Endothelial cell of umbilical vein (primary cell): ENCODE results near the gene ZNF831. TPM values are rescaled to one million over a fixed set of nuclear protein-coding genes. Genes with fewer than 3 reads are reported as not detected.

Experiments
- BruUV-seq: library from RNA; stranded (reverse); fragments of 400-500 nt; replicated peaks from 2 replicates; lab custom pipeline; 2021; lab: Mats Ljungman, UMichigan
- CTCF ChIA-PET: fragments of 300-600, 350-600 bp; sonication (Branson Sonifier 250); formaldehyde crosslinking; loops from one replicate; lab custom pipeline; 2021; ENCODE audit warnings: antibody characterized with exemption, inconsistent platforms; lab: Charles Lee
- POLR2A ChIA-PET: fragments of 300-600, 350-600 bp; sonication (Branson Sonifier 250); formaldehyde crosslinking; loops from one replicate; lab custom pipeline; 2021; ENCODE audit warnings: antibody characterized with exemption, inconsistent platforms; lab: Charles Lee
- DNase-seq: peaks from one replicate; pipeline ENCODE4 v3.0.0-alpha.2; 2011; ENCODE audit warnings: low read depth, low spot score
- FAIRE-seq: peaks from 2 replicates; lab custom pipeline; 2011; peaks lifted over from hg19 to GRCh38; lab: Jason Lieb, UNC
- H2AFZ ChIP-seq: 2 replicates; pipeline ENCODE4 v1.6.0; 2012; ENCODE audit warnings: low read depth, low read length, control low read depth, inconsistent platforms
- H3K27ac ChIP-seq: 2 replicates; pipeline ENCODE4 v1.5.1; 2011; ENCODE audit warnings: low read depth, mild to moderate bottlenecking, control low read depth, low read length, moderate library complexity; ENCODE audit not compliant: insufficient read depth
- H3K27me3 ChIP-seq, 2 experiments: 2 replicates each; pipeline versions ENCODE4 v1.6.0 to v1.6.1; 2011; ENCODE audit warnings: low read length in 2 of 2, mixed read lengths in 1 of 2; ENCODE audit not compliant: control insufficient read depth in 2 of 2, insufficient read depth in 2 of 2
- H3K36me3 ChIP-seq, 2 experiments: 2 replicates in 1 of 2; 3 replicates in 1 of 2; pipeline ENCODE4 v1.5.1; 2011; ENCODE audit warnings: low read length in 2 of 2, mild to moderate bottlenecking in 1 of 2, moderate library complexity in 1 of 2; ENCODE audit not compliant: control insufficient read depth in 2 of 2, insufficient read depth in 2 of 2; ENCODE audit errors: extremely low read depth in 1 of 2
- H3K4me1 ChIP-seq: 3 replicates; pipeline ENCODE4 v1.5.1; 2011; ENCODE audit warnings: mild to moderate bottlenecking, low read length; ENCODE audit not compliant: control insufficient read depth, insufficient read depth; ENCODE audit errors: extremely low read depth
- H3K4me2 ChIP-seq: 2 replicates; pipeline ENCODE4 v1.6.1; 2011; ENCODE audit warnings: low read length, control low read depth, mixed read lengths; ENCODE audit not compliant: insufficient read depth
- H3K4me3 ChIP-seq, 3 experiments: fragments of 200-600 bp in 1 of 3; sonication (generic), shearing (Covaris generic) in 1 of 3; replicated peaks in 1 of 3; 2 replicates each; pipeline ENCODE4 v1.5.1; 2011 to 2016; ENCODE audit warnings: control low read depth in 3 of 3, low read length in 3 of 3, mild to moderate bottlenecking in 2 of 3, inconsistent platforms in 1 of 3, low read depth in 1 of 3, moderate library complexity in 1 of 3; ENCODE audit not compliant: insufficient read depth in 1 of 3
- H3K79me2 ChIP-seq: 2 replicates; pipeline ENCODE4 v1.6.0; 2012; ENCODE audit warnings: low read length, inconsistent platforms; ENCODE audit not compliant: control insufficient read depth, insufficient read depth
- H3K9ac ChIP-seq: replicated peaks from 2 replicates; pipeline ENCODE3; 2011; ENCODE audit warnings: low read length, control low read depth; ENCODE audit not compliant: insufficient read depth; ENCODE audit errors: extremely low read depth
- H3K9me1 ChIP-seq: replicated peaks from 3 replicates; pipeline ENCODE4 v1.6.0; 2011; ENCODE audit warnings: mild to moderate bottlenecking, low read length; ENCODE audit not compliant: control insufficient read depth, insufficient read depth; ENCODE audit errors: extremely low read depth
- H3K9me3 ChIP-seq: replicated peaks from 2 replicates; pipeline ENCODE4 v1.5.1; 2012; ENCODE audit warnings: low read length, inconsistent platforms; ENCODE audit not compliant: control insufficient read depth, insufficient read depth
- H4K20me1 ChIP-seq: replicated peaks from 2 replicates; pipeline ENCODE3; 2011; ENCODE audit warnings: mild to moderate bottlenecking, low read length; ENCODE audit not compliant: control insufficient read depth, insufficient read depth; ENCODE audit errors: extremely low read depth
- CTCF ChIP-seq, 2 donors: IDR thresholded peaks; 1 replicate in 1 of 2; 2 replicates in 1 of 2; pipeline ENCODE4 v1.5.1; 2011; ENCODE audit warnings: low read length in 2 of 2, mild to moderate bottlenecking in 2 of 2, moderate library complexity in 2 of 2, control low read depth in 1 of 2, inconsistent platforms in 1 of 2, low read depth in 1 of 2; ENCODE audit not compliant: insufficient read depth in 1 of 2; ENCODE audit errors: extremely low read depth in 1 of 2
- EZH2 ChIP-seq: IDR thresholded peaks from 2 replicates; pipeline ENCODE4 v1.6.1; 2012; ENCODE audit warnings: borderline replicate concordance, low read depth, mild to moderate bottlenecking, moderate library complexity, low read length, inconsistent platforms; ENCODE audit not compliant: severe bottlenecking
- FOS ChIP-seq: IDR thresholded peaks from 2 replicates; pipeline ENCODE4 v1.6.1; 2011; ENCODE audit warnings: mild to moderate bottlenecking, low read length, moderate library complexity, borderline replicate concordance; ENCODE audit not compliant: insufficient read depth
- GATA2 ChIP-seq: IDR thresholded peaks from 2 replicates; pipeline ENCODE4 v1.7.0; 2011; ENCODE audit warnings: low read depth, mild to moderate bottlenecking, moderate library complexity, mixed read lengths, low read length; ENCODE audit not compliant: insufficient read length, insufficient read depth
- JUN ChIP-seq: IDR thresholded peaks from 2 replicates; pipeline ENCODE4 v1.6.1; 2011; ENCODE audit warnings: borderline replicate concordance, low read depth; ENCODE audit not compliant: insufficient read length, insufficient read depth
- MAX ChIP-seq: IDR thresholded peaks from 2 replicates; pipeline ENCODE4 v1.6.1; 2011; ENCODE audit not compliant: insufficient read depth, insufficient read length
- MYC ChIP-seq: IDR thresholded peaks from one replicate; pipeline ENCODE4 v1.6.1; 2011; ENCODE audit warnings: mild to moderate bottlenecking, low read depth, low read length
- POLR2A ChIP-seq: IDR thresholded peaks from 2 replicates; pipeline ENCODE4 v1.6.1; 2012; ENCODE audit warnings: low read depth, mild to moderate bottlenecking, control low read depth, low read length
- POLR2AphosphoS5 ChIP-seq: IDR thresholded peaks from 2 replicates; pipeline ENCODE4 v1.6.1; 2012; ENCODE audit warnings: low read depth, mild to moderate bottlenecking, control low read depth, low read length, moderate library complexity; ENCODE audit not compliant: insufficient read depth
- dilution Hi-C: fragments of 300-500 bp; cut with MboI; formaldehyde crosslinking; loops from one replicate; pipeline ENCODE4 v1.15.0; 2019; ENCODE audit warnings: low sequenced_read_pairs; ENCODE audit not compliant: extremely low pct_ligation_motif_present
- intact Hi-C: fragments of 100-400 bp; cut with micrococcal nuclease; formaldehyde crosslinking; loops from one replicate; pipeline ENCODE4 v1.10.0; 2022
- polyA plus RNA-seq, 4 experiments: library from polyadenylated mRNA; depleted of rRNA in 3 of 4; stranded (reverse) in 3 of 4; unstranded in 1 of 4; fragments of >200 nt; gene quantifications; 2 replicates each; pipeline versions ENCODE4 v1.2.1 to v1.2.3, GENCODE V29; 2011 to 2012; ENCODE audit warnings: missing spikeins in 1 of 4
- total RNA-seq: library from RNA; stranded (reverse); gene quantifications from 2 replicates; pipeline ENCODE4 v1.2.3, GENCODE V29; 2021

Gene ZNF831
- total and polyA plus RNA-seq, 2 donors (not counting 3 experiments of a cell fraction or from before 2014, with no cell fraction given) = not detected

- Histone ChIP-seq H3K4me1 (no peaks in the 10 kb centered on the region), H2AFZ (no peak overlapping the region), H3K9me1 (no peaks in the 10 kb centered on the region), H3K9me3 (no peaks in the 10 kb centered on the region), H3K9ac (no peak overlapping the region), H4K20me1 (no peaks in the 10 kb centered on the region), H3K4me2 (no peak overlapping the region), H3K27me3 (no peaks in the 10 kb centered on the region), H3K4me3 (no peak overlapping the region), H3K36me3 (no peaks in the 10 kb centered on the region), H3K79me2 (no peaks in the 10 kb centered on the region), H3K27ac (no peak overlapping the region)
- dilution Hi-C loops = no loop called here
- BruUV-seq = no TSS peak
- FAIRE-seq (no peak), DNase-seq (no peak)
- intact Hi-C loops = no loop called here
- POLR2A ChIA-PET = no interaction called here
- CTCF ChIA-PET = no interaction called here
- TF ChIP-seq GATA2 (no peak), POLR2AphosphoS5 (no peak), FOS (no peak), JUN (no peak), EZH2 (no peak), MAX (no peak), POLR2A (no peak), CTCF (IDR thresholded peaks at IDR 0.05; ENCODE audit: extremely low read depth in 1 of 2, insufficient read depth in 1 of 2, low read depth in 1 of 2, low read length in 2 of 2) (no peak), MYC (no peak)
Measured at GRCh38 chr20:59273739-59274357, 110.2 kb downstream of the ZNF831 start.
